ENCODE results near the gene RTN1. TPM values are rescaled to one million over a fixed set of nuclear protein-coding genes. Genes with fewer than 3 reads are reported as not detected.

RTN1 gene
- total and polyA plus RNA-seq, 12 donors = 0.40 to 5.5 (median 0.91) TPM

- 78 to 80% methylated on average over 2 of the region's 2 CpGs for WGBS, 2 donors
- H3K4me1 ChIP-seq = no peaks in the 10 kb centered on the region
- no peaks in the 10 kb centered on the region for H3K36me3 ChIP-seq
- H3K9me3 ChIP-seq = peaks cover 0 to 10% (median 0%) of the 10 kb centered on the region in 11 donors
- intact Hi-C loops (cut with DNase I) = no loop called here
- TF ChIP-seq CTCF (IDR thresholded peaks at IDR 0.05) = no peak
- DNase-seq (no peak), ATAC-seq (no peak)
- H3K27ac ChIP-seq = no peak overlapping the region
- H3K27me3 ChIP-seq = peaks cover 0 to 4% (median 0%) of the 10 kb centered on the region in 7 donors
- H3K4me3 ChIP-seq = no peak overlapping the region
Observed at GRCh38 chr14:59850458-59850857, 20.1 kb downstream of the RTN1 start.

- WGBS, 2 donors = 63 to 70% methylated on average over 1 of the region's 1 CpG
- peak in 1 of 2 donors; percentile 16 for DNase-seq
- Histone ChIP-seq H3K9me3 (peaks cover 0 to under 1% (median 0%) of the 10 kb centered on the region in 11 donors), H3K4me3 (no peak overlapping the region), H3K27me3 (peaks cover 0 to 4% (median 0%) of the 10 kb centered on the region in 7 donors), H3K4me1 (no peaks in the 10 kb centered on the region), H3K36me3 (no peaks in the 10 kb centered on the region), H3K27ac (peak overlapping the region in 1 of 10 donors; percentile 43)
- no peak for TF ChIP-seq CTCF (IDR thresholded peaks at IDR 0.05)
- peak in 6 of 8 donors; percentile 43 to 69 (median 66) for ATAC-seq
- intact Hi-C loops (cut with DNase I) = loop anchor here in 1 of 10 donors (10.0 kb wide), 1 partner anchor 785 kb away; no protein-coding TSS in a partner anchor
Observed at GRCh38 chr14:59849411-59850130, 21.0 kb downstream of the RTN1 start.

- intact Hi-C loops (cut with DNase I) = loop anchor here in 1 of 10 donors (10.0 kb wide), 1 partner anchor 784 kb away; no protein-coding TSS in a partner anchor
Observed at GRCh38 chr14:59848671-59849070, 21.9 kb downstream of the RTN1 start.

GRCh38 chr14:59847711-59848110 lies 22.9 kb downstream of the RTN1 start:
- no peak for TF ChIP-seq CTCF (IDR thresholded peaks at IDR 0.05)
- no peak for DNase-seq
- no peaks in the 10 kb centered on the region for H3K27me3 ChIP-seq
- H3K27ac ChIP-seq = no peak overlapping the region
- no peaks in the 10 kb centered on the region for H3K36me3 ChIP-seq
- ATAC-seq = no peak
- no peaks in the 10 kb centered on the region for H3K9me3 ChIP-seq
- H3K4me1 ChIP-seq = no peaks in the 10 kb centered on the region
- no peak overlapping the region for H3K4me3 ChIP-seq
- 32 to 54% methylated on average over 3 of the region's 3 CpGs for WGBS, 2 donors
- intact Hi-C loops (cut with DNase I) = loop anchor here in 1 of 10 donors (10.0 kb wide), 1 partner anchor 783 kb away; no protein-coding TSS in a partner anchor

More at GRCh38 chr14:59848671-59849070, 21.9 kb downstream of the RTN1 start:
- ATAC-seq = no peak
- no peak for DNase-seq
- H3K36me3 ChIP-seq = no peaks in the 10 kb centered on the region
- no peak overlapping the region for H3K4me3 ChIP-seq
- H3K27me3 ChIP-seq = peaks cover 0 to 3% (median 0%) of the 10 kb centered on the region in 7 donors
- H3K27ac ChIP-seq = no peak overlapping the region
- H3K4me1 ChIP-seq = no peaks in the 10 kb centered on the region
- no peaks in the 10 kb centered on the region for H3K9me3 ChIP-seq
- WGBS, 2 donors = 70 to 74% methylated on average over 3 of the region's 3 CpGs
- no peak for TF ChIP-seq CTCF (IDR thresholded peaks at IDR 0.05)
